HG02588 (cell line): ENCODE results near the gene SIM1.
"Not testable (repeated sequence)": the region's sequence is repeated elsewhere in the genome, so short reads cannot be mapped to it uniquely, and the experiment has no call there.

ENCODE experiments used
- ATAC-seq: cut with Tn5 transposase; IDR thresholded peaks from one replicate; pipeline ENCODE4 v1.9.1; 2021; ENCODE audit warnings: mild to moderate bottlenecking, moderate library complexity; ENCODE audit not compliant: unreplicated experiment

Gene SIM1

DNA sequence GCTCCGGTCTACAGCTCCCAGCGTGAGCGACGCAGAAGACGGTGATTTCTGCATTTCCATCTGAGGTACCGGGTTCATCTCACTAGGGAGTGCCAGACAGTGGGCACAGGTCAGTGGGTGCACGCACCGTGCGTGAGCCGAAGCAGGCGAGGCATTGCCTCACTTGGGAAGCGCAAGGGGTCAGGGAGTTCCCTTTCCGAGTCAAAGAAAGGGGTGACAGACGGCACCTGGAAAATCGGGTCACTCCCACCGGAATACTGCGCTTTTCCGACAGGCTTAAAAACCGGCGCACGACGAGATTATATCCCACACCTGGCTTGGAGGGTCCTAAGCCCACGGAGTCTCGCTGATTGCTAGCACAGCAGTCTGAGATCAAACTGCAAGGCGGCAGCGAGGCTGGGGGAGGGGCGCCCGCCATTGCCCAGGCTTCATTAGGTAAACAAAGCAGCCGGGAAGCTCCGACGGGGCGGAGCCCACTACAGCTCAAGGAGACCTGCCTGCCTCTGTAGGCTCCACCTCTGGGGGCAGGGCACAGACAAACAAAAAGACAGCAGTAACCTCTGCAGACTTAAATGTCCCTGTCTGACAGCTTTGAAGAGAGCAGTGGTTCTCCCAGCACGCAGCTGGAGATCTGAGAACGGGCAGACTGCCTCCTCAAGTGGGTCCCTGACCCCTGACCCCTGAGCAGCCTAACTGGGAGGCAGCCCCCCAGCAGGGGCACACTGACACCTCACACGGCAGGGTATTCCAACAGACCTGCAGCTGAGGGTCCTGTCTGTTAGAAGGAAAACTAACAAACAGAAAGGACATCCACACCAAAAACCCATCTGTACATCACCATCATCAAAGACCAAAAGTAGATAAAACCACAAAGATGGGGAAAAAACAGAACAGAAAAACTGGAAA lies 109.7 kb downstream of the SIM1 start:
- not testable (repeated sequence) for ATAC-seq

DNA sequence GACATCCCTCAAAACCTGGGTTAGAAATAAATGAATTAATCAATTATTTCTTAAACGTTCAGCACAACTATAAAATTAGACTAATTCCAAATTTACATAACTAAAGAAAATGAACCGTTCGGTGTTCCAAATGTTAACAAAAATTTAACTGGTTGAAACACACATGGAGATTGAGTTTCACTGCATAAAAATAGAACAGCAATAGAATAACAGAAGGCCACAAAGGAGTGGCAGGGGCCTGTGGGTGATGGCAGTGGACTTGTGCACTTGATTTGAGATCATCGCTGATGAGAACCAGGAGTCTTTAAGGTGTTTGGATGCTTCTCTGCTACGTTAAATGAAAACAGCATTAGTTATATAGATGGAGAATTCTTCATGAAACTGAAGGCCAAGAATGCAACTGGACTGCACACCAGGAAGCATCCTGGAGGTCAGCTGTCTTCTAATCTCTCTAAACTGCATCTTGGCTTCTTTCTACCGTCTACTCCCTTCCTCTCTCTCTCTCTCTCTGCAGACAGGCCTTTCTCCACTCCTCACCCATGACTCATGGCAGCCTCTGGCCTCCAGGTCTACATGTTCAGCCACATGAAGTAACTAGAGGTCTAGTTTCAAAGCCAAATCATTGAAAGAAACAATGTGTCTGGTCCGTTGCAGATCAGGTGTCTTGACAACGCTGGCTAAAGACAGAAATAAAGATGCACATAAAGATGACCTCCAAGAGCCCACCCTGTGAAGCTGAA lies 111.3 kb downstream of the SIM1 start:
- ATAC-seq, result no peak

DNA sequence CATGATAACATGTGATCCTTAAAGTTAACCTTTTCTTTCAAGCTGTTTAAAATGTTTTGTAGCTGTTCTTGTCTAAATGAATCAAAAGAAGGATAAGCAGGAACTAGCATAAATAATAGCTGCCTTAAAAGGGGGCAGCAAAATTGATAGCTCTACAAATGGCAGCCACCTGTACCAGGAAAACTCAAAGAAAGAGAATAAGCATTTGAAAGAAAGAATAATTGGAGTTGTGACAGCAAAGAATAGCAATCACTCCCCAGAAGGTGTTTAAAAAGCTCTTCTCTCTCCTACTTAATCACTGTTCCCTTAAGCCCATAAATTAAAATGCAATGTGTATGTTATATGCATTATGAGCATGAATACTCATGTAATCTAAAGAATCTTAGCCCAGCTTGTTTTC lies 114.6 kb downstream of the SIM1 start:
- no peak for ATAC-seq

DNA sequence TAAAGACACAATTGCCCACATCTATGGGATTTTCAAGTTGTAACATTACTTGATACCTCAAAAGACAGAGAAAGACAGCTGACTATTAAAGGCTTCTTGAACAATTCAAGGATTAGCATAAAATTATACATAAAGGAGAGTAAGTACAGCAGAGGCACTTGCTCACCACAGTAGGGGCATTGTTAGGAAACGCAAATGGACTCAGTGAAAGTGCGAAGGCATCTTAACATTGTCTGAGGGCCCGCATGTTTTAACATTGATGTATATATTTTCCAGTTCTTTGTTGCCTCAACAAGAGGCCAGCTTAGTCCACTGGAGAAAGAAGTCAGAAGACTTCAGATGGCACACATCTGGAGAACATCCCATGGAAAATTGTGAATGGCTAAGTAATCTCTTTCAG lies 115.4 kb downstream of the SIM1 start:
- ATAC-seq, result no peak

DNA sequence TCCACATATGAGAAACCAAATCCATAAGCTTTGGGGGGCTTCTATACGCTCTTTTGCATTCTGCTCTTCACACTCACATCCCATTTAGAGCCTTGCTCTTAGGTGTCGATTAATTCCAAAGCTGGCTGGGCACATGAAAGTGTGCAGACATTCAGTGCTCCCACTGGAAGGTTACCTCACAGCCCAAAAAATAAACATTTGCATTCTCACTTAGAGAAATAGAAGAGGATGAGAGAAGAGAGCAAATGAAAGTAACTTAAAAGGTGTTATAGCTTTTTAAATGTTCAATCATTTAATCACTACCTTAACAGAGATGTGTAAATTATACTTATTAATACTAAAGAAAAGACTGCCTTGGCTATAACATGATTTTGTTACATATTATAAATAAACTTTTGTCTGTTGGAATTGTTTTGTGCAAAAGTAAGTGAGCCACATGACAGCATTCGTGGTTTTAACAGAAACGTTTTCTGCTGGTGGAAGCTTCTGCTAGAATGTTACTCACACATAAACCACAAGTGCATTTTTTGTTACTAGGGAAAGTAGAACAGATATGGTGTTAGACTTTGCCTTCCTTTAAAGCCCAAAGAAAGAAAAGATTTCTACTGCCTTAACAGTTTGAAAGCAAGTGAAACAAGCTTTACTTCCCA lies 116.7 kb downstream of the SIM1 start:
- no peak for ATAC-seq

DNA sequence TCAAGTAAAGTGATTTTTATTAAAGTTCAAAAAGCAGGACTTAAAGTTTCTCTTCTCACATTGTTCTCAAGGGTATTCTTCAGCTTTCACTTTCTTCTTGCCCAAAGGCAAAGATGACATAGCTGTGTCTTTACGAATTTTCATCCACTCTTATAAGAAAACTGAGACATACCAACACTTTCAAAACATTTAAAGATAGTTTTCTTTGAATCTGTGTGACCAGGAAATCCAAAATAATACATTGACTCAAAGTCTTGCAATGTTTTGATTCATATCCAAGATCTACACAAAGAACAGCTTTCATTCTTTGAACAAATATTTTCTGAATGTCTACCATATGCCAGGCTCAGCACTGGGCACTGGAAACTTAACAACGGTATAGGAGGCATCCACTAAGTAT lies 117.9 kb downstream of the SIM1 start:
- no peak for ATAC-seq

DNA sequence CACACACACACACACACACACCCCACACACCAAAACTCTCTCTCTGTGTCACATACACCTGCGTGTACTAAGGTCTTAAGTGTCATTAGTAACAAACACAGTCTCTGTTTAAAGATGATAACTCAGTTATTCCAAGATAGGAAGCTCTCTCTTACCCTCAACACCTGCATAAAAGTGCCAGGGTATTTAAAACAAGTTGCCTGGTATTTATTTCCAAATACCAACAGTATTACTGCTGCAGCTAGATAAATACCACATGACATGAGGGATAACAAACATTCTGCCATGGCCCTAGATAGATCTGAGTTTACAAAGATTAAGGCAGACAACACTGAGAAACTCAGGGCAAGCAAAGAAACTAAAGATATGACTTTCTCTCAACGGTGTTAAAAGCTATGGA lies 118.5 kb downstream of the SIM1 start:
- no peak for ATAC-seq

DNA sequence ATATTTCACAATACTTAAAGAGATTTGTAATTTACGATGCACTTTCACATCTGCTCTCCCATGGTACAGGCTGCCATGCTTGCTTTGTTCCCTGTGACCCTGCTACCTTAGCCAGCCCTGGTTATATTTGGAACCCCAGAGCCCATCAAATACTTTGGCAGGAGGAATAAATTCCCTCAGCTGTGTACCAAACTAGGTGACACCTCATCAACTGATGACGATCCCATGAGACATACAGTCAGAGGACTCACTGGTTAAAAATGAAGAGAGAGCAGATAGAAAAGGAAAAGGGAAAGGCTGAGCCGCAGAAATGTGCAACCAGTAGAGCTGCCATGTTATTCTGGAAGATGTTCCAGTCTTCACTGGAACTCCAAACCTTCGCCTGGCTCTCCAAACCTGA lies 120.0 kb downstream of the SIM1 start:
- ATAC-seq, result no peak

DNA sequence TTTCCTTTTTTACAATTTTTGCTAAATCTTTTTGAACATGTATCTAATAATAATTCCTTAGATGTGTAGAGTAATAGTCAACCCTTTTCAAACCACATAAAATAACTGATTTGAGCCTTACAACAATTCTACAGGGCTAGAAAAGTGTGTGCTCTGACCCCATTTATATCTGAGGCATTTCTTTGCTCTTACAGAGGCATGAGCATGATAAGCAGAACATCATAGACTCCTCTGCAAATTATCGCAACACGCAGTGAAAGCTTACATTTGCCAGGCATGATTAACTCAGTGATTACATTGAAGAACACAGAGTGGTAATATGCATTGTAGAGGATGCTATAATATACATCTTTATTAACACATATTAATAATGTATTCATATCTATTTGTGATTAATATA lies 120.4 kb downstream of the SIM1 start:
- ATAC-seq, result no peak

DNA sequence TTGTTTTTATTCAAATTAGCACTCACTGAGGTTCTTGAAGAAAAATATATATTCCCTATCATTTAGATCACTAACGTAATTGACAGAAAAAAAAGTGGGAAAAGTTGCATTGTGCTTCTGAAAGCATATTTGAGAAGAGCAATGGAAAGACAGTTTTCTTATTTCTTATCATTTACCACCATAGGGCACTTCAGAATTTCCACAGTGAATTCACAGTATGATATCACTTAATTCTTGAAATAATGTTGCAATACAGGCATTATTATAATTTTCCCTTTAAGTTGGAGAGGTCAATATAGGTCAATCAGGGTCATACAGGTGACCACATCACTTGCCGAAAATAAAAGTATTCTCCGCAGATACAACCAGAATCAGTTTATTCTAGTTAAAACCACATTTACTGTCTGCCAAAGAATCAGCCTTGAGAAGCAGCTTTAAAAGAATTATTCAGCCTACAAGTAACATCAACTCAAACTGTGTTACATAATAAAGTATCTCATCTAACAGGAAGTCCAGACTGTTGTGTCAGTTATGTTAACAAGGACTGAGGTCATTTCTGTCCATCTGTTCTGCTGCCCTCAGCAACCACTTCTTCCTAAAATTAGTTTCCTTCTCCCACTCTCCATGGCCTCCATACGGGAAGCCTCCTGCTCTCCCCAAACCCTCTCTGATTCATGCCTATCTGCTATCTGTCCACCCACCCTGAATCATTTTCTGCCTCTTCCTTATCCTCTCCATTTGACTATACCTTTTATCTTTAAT lies 121.2 kb downstream of the SIM1 start:
- ATAC-seq, result no peak

DNA sequence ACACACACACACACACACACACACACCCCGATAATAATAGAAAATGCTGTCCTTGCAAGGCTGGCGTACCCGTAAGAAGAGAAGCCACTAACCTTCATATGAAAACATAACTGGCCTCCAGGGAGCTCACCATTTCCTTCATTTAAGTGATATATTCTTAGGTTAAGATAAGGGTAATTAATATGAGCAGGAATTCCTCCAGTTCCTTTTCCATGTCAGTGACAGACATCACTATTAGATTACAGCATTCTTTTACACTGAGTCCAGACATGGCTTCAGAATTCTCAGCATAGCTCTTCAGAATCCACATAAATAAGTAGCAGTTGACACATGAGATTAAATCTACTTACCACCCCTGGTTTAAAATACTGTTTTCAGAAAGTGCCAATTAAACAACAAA lies 121.9 kb downstream of the SIM1 start:
- no peak for ATAC-seq

DNA sequence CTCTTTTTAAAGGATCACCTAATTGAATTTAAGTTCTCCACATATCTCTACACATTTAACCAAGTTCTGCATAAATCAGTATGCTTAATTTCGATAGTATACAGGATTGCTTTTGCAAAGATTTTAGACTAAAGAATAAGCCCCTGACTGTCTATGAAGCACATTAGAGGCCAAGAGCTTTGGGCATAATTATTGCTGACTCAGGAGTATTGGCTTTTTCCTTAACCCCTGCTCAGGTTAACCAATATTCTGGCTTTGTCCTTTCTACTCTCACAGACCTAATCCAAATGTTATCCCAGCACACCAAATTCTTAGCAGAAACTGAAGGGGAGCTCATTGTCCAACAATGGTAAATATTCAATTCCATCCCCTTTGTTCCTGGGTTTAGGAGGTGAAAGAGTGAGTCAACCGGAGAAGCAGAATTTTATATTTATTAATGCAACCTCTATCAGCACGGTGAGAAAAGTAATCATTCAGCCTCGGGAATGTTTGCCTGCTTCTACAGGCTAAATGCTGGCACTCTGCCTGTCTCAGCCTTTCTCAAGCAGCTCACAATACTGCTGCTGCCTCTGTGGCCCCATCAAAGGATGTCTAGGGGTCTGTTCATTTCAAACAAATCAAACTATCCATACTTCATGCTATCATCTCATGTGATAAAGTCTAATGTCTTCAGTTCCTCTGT lies 125.0 kb downstream of the SIM1 start:
- no peak for ATAC-seq

DNA sequence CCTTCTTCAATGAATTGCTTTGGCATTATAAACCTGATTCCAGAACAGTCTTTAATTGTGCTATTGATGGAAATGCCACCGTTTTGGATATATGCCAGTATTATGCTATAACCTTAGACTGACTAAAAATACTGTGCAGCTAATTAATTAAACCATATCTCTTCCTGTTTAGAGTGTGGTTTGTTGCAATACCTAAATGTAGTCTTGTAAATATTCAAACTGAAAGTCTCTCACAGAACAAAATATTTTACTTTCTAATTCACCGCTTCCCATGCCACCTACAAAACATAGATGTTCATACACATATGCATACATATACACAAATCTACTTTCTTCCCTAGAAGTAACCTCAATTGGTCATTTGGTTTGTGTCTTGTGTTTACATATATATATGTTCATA lies 126.6 kb downstream of the SIM1 start:
- ATAC-seq, result no peak

DNA sequence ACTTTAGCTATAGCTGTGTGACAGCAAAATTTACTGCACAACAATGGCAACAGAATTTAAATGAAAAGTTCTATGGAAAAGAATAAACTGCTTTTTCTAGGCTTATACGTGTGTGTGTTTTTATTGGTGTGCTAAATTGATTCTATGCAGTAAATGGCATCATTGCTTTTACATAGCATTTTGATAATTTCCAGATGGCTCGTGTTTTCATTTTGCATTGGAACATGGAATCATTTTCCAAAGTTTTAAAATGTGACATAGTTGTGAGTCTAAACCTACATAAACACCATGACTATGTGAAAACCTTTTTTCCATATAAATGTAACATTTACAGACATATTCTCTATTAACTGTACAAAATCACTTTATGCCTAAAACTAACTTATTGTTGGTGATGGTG lies 127.8 kb downstream of the SIM1 start:
- no peak for ATAC-seq

DNA sequence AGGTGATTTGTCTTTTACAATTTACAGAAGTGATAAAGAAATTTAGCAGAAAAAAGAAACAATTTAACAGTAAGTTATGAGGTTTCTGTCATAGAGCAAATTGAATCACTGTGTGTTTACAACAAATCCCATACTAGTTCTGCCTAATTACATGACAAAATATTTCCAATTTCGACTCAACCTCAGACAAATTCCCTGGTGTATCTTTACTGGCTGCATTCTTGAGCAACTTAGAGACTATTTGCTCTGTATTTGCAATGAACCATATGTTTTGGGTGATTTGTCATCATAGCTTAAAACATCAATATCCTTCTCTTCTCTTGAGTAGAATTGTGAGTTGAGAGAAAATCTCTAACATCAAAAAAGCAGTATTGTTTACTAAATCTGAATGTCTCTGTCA lies 128.7 kb downstream of the SIM1 start:
- ATAC-seq, result no peak
